NCI-H460 (cell line): ENCODE results near the gene EML3. TPM values are rescaled to one million over a fixed set of nuclear protein-coding genes. Genes with fewer than 3 reads are reported as not detected.
"Not testable (repeated sequence)": the region's sequence is repeated elsewhere in the genome, so short reads cannot be mapped to it uniquely, and the experiment has no call there.

ENCODE experiments used
- DNase-seq: peaks from one replicate; pipeline ENCODE4 v3.0.0-alpha.2; 2016; ENCODE audit warnings: low read depth; ENCODE audit errors: extremely low read depth
- total RNA-seq: library from RNA; depleted of rRNA; stranded (reverse); fragments of >200 nt; shearing (Covaris generic); gene quantifications from 2 replicates; pipeline ENCODE4 v1.2.3, GENCODE V29; 2014

EML3 gene
- total RNA-seq, 1 experiment from 2014 or later, result 14.6 TPM

DNA sequence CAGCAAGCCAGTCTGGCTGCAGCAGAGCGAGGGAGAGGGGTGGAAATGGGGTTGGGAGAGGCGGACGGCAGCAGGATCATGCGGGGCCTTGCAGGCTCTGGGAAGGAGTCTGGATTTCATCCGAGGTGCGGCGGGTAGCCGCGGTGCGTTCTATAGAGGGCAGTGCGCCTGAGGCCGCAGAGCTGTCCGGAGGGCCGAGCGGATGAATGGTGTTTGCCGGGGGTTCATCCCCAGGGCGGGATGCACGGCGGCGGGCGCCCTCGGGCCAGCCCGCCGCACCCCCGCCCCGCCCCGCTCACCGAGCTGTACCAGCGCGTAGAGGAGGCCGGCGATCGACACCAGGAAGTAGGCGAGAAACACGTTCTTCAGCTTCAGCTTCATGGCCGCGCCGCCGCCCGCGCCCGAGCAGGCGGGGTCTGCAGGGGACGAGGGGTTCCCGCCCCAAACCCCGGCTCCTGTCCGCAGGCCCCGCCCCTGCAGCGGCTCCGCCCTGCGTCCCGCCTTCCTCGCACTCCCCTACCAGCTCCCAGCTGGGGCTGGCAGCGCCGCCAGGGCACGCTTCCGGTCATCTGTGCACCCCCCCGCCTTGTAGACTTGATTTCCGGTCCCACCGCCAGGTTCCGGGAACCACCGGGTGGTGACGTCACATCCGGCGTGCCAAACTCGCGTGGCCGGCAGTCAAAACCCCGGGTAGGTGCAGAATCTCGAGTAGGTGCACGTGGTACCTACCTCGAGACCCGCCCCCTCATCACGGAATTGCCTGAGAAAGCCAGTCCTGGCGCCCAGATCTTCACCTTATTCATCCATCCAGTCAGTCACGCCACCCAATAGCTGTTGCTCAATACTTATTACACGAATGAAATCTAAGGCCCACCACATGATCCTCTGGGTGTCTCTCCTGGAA is 9.2 kb upstream of the EML3 start, which contains the start of gene B3GAT3:
Gene B3GAT3, minus strand, starts transcription at position 420 of the 904 bp plus-strand sequence. Its CDS starts 39 bp downstream, at position 381.
- DNase-seq, result peak; percentile 92

DNA sequence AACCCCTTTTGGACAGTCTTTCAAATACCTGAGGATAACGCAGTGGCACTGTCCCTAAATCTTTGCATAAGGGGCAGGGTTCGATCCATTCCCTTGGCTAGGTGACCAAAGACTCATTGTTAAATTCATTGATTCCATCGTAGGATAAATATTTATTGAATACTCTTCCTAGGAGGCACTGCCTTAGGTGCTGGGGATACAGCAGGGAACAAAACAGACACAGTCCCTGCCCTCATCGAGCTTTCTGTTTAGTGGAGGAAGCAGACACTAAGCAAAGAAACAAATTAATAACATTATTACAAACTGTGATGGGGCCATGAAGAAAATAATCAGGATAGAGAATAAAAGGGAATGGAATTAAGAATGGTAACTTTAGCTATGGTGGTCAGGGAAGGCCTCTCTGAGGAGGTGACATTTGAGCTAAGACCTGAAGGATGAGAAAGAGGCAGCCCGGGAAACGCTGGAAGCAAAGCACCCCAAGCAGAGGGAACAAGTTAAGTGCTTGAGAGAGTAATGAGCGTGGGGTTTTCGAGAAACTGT is 8.5 kb upstream of the EML3 start:
- DNase-seq, result no peak

DNA sequence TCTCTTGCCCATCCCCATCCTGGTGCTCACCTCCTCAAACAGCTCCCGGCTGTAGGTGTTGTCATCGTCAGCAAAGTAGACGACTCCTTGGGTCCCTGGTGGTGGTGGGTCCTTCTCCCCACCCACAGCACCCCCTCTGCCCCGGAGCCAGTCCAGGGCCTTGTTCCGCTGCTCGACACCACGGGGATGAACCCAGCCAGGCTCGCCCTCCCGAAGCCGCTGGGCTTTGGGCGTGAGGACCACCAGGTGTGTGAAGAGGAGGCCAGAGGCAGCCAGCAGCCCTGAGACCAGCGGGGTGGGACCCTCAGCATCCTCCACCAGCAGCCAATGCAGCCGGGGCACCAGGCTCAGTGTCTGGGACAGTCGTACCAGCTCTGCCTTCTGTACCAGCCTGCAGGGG is 4.4 kb upstream of the EML3 start:
- not testable (repeated sequence) for DNase-seq

DNA sequence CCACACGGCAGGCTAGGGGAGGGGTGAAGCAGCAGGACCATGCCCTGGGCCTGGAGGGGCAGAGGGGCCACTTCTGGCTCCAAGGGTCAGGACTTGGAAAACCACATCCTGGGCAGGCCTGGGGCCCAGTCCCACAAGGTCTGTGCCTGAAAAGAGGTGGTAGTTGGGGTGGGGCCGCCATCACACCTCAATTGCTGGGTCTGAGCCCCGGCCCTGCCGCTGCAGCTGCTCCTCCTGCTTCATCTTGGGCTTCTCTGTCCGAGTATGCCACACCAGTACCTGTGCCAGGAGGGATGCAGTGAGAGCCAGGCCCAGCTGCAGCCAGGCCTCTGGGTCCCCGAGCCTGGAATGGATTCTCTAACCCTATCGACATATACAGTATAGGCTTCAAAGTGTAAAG is 2.9 kb upstream of the EML3 start:
- no peak for DNase-seq

DNA sequence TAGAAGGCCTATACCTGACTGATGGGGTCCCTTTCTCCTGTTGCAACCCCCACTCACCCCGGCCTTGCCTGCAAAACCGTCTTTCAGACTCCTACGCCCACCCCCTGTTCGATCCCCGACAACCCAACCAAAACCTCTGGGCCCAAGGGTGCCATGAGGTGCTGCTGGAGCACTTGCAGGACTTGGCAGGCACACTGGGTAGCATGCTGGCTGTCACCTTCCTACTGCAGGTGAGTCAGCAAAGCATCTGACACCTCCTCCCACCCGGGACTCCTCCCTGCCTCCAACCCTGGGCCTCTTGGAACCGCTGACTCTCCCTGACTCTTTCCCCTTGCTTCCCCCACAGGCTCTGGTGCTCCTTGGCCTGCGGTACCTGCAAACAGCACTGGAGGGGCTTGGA is 1.7 kb upstream of the EML3 start:
- DNase-seq, result no peak

DNA sequence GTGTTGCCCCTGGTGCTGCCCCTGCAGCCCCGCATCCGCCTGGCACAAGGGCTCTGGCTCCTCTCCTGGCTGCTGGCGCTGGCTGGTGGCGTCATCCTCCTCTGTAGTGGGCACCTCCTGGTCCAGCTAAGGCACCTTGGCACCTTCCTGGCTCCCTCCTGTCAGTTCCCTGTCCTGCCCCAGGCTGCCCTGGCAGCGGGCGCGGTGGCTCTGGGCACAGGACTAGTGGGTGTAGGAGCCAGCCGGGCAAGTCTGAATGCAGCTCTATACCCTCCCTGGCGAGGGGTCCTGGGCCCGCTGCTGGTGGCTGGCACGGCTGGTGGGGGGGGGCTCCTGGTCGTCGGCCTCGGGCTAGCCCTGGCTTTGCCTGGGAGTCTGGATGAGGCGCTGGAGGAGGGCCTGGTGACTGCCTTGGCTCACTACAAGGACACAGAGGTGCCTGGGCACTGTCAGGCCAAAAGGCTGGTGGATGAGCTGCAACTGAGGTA is 760 bp upstream of the EML3 start:
- no peak for DNase-seq

DNA sequence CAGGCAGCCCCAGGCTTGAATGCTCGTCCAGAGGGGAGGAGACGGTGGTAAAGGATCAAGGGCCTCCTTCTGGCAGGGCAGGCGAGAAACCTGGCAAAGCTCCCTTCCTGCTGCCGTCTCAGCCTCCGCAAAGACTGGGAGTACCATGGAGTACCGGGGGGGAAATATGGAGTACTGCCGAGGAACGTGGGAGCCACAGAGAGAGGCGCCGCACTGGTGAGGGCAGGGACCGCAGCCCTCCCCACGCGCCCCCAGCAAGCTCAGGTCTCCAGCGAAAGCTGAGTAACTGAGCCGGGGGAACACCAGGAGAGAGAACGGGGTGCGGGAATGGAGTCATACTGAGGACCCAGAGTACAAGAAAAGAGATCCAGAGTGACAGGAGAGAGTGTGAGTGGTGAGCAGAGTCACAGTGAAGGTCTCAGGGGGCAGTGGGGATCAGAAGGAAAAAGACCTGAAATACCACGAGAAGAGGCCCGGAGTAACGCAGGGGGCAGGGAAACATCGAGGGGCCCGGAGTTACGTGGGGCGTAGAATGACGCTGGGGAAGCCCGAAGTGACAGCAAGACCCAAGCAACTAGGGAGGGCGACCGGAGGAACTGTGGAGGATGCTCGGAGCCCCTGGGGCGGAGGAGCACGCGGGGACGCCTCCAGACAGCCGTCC is 740 bp downstream of the EML3 start:
- no peak for DNase-seq

DNA sequence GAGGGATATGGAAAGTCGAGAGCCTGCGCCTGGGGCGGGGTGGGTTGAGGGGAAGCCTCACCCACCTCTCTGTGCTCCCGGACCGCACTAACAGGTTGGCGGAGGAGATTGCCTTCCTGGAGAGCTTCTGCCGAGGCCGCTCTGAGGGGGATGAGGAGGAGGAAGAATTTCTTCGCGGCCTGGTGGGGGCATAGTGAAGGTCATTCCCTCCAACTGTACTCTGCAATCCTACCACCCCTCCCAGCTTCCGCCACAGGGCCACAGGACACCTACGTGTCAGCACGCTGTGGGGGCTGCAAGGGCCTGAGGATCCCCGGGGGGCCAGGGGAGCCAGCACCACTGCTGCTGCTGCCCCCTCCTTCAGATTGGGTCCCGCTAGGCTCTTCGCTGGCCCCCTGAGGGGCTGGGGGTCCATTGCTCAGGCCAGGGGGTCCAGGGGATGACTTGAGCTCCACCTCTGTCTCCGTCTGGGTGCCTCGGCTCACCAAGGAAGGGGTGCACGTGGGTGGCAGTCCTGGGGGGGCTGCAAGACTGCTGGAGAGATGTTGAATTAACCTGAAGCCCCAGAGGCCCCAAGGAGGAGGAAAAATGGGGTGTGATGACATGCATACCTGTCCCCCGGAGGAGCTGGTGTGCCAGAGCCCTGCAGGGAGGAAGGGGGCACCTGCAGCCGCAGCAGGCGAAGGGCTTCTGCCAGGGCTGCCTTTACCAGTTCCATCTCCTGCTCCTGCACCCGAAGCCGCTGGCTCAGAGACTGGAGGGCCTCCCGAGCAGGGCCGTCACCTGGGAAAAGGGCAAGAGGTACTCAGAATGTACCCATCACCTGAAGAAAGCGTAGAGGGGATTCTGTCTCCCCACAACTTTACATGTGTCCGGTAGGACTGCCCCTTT is 1.5 kb downstream of the EML3 start:
- no peak for DNase-seq

DNA sequence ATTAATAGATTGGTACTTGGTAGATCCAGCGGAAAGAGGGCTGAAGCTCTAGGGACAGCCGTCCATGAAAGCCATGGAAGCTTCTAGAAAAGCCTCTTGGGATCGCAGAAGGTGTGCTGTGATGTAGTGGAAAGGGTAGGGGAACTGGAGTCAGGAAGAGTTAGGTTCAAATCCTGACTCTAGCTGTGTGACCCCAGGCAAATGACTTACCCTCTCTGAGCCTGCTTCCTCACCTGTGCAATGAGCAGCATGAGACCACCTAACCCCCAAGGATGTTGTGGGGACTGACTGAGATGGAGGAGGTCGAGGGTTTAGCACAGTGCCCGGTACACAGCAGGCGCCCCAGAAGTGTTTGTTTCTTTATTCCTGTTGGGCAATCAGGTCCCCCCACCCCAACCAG is 2.2 kb downstream of the EML3 start:
- no peak for DNase-seq

DNA sequence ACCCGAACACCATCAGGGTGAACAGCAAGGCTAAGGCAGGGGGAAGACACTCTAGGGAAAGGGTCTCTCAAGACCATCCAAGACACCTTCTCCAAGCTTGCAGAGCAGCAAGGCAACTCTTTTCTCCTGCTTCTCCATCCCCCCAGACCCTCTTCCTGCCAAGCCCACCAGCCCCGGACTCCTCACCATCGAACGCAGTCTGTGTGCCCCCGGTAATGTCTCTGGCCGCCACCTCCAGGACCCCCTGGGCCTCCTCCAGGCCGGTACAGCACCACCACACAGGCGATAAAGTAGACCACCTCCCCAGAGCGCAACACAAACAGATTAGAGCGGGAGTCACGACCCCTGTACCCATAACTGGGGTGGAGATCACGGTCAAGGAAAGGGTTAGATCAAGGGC is 3.8 kb downstream of the EML3 start:
- no peak for DNase-seq

DNA sequence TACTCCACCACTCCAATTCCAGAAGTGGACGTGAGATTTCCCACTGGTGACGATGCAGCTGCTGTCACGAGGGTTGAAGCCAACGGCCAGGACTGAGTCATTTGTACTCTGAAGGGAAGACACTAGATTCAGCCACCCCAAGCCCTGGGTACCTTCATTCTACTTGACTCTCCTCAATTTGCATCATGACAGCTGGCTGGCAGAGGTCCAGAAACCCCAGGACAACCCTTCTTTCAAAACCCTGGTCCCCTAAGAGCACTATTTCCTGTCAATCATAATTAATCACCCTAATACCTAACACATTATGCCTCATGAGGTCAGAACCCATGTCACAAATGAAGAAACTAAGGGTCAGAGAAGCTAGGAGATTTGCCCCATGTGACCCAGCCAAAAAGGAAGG is 4.9 kb downstream of the EML3 start:
- DNase-seq, result no peak

DNA sequence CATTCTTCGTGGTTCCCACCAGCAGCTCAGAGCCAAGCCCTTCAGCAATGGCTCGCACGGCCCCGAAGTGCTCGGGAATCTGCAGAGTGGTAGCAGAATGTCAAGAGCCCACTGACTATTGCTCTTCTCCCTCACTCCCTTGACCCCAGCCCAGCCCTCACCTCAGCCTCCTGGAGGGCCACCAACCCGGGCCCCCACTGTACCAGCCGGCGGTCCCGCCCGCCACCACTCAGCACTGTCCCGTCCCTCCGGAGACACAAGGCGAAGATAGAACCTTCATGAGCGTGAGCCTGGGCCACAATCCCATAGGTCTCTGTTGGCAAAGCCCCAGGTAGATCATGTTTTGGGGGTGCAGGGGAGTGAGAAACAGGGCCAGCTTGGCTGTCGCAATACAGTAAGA is 6.7 kb downstream of the EML3 start:
- DNase-seq, result no peak

DNA sequence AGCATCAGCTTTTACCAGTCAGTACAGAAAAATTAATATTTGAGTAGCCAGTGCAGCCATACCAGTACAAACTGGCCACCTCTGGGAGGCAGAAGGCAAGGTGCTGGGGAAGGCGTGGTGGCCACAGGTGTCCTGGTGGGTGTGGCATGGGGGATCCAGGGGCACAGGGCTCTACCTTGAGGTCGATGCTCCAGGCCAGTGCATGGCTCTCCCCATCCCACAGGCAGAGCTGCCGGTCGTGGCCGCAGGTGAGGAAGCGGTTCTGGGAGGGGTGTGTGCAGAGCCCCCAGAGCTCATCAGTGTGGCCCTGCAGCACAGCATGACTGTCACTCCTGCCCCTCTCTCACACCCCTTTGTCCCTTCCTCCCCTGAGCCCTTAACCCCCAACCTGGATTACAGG is 7.1 kb downstream of the EML3 start:
- no peak for DNase-seq

DNA sequence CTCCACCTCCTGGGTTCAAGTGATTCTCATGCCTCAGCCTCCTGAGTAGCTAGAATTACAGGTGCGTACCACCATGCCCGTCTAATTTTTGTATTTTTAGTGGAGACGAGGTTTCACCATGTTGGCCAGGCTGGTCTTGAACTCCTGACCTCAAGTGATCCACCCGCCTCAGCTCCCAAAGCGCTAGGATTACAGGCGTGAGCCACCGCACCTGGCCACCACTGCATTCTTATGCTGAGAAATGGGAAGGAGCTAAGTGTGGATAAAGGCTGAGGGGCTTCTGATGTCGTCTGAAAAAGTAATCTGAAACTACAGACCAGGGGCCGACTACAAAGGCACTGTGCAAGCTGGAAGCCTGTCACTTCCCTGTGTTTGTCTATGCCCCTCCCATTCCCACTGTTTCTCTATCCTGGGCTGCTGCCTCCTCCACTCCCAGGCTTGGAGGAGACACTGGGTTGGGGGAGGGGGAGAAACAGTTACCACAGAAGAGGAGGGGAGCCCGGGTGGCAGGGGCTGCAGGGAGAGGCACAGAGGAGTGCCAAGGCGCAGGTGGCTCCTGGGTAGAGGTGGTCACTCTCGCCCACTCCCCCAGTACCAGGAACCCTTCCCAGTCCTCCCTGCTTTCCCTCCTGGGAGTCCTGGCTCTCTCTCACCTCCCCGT is 8.0 kb downstream of the EML3 start:
- no peak for DNase-seq

DNA sequence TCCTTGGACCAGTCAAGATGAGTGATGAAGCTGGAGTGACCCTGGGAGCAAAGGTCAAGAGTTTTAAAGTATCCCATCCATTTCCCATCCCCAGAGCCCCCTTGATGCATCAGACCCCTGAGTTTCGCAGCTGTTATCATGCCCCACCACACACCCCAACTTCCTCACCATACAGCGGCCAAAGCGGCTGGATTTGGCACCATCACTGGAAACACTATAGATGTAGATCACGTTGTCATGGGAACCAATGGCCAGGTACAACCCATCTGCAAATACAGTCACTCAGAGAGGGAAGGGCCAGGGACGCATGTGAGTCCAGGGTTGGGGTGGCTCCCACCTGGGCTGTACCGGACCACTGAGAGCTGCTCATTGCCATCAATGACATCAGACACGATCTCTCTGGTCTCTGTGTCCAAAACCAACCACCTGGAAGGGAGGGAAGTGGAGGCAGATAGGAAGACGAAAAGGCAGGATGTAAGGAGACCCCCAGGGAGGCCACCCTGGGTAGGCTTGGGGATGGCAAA is 8.7 kb downstream of the EML3 start:
- DNase-seq, result no peak

DNA sequence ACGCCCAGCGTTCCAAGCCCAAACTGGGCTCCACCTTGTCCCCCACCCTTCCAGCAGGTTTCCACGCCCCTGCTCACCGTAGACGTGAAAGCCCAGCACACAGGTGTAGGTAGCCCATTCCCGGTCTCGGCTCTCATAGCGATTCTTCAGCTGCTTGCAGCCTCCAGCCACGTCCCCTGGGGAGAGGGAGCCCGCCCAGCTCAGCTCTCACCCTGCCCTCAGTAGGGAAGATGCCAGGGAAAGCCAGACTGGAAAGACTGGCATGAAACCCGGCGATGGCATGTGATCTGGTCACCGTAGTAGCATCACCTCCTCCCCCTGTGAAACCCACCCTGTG is 9.5 kb downstream of the EML3 start:
- no peak for DNase-seq

DNA sequence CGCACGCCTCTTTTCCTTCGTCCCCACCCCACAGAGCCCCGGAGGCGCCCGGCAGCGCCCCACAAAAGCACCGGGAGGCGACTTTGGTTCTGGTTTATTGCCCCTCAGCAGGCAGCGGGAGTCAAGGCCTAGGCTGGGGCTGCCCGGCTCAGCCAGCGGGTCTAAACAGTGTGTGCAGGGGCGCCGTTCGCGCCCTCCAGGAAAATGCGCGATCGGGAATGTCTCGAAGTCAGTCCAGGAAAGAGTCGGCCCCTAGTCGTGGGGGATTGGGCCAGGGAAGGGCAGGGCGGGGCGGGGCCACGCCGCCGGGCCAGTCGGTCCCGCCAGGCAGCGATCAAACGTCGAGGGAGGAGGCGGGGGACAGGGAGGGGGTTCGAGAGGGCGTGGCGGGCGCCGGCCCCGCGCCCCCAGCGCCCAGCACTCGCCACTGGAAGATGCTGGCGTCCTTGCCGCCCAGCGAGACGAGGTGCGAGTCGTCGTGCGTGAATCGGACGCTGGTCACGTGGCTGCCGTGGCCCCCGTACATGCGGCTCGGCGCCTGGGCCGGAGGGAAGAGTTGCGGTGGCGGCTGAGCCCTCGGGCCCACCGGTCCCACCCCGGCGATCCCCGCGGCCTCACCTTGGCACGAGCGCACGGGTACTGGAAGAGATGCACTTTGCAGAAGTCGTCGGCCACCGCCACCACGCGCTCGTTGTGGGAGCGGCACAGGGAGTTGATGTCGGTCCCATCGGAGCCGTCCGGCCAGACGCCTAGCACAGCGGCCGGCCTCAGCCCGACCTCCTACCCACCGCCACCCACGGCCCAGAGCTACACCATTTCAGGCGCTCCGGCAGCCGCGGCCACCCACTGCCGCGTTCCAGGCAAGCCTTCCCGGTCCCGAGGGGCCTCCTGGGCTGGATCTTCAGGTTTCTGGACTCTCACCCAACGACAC is 10.2 kb downstream of the EML3 start:
- DNase-seq, result no peak

DNA sequence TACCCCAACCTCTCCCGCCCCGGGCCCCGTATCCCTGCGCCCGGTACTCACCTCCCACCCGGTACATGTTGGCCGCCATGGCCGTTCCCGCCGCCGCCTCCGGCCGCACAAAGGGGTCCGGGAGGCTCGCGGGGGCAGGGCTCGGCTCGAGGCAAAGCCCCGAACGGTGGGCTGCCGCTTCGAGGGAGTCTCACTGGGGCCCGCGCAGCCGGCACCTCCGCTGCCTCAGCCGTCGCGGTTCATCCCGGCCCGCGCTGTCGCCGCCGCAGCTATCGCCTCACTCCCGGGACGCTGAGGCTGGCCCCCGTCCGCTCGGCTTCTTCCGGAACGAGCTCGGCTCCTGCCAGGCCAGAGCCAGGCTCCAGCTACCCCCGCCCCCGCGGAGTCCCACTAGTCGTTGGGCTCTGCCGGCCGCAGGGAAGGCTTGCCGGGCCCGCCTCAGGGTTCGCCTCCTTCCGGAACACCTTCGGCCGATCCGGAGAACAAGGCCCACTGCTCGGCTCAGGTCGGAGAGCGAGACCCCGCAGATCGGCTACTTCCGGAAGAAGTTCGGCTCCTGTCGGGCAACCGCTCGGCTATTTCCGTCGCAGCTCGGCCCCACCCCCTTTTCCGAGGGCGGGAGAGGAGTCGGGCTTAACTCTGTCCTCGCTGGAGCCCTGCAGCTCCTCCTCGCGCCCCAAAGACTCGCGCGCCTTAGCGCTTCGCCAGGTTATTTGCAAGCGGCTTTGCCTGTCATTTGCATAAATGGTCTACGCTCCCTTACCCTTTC is 11.0 kb downstream of the EML3 start, which contains the start of gene MTA2:
Gene MTA2, minus strand, starts transcription at position 494 of the 769 bp plus-strand sequence. Its CDS starts 415 bp downstream, at position 79.
- DNase-seq, result peak; percentile 94
